Measurements from ENCODE around the gene LCN6.
"Not testable (repeated sequence)": the region's sequence is repeated elsewhere in the genome, so short reads cannot be mapped to it uniquely, and the experiment has no call there.

Gene LCN6

DNA sequence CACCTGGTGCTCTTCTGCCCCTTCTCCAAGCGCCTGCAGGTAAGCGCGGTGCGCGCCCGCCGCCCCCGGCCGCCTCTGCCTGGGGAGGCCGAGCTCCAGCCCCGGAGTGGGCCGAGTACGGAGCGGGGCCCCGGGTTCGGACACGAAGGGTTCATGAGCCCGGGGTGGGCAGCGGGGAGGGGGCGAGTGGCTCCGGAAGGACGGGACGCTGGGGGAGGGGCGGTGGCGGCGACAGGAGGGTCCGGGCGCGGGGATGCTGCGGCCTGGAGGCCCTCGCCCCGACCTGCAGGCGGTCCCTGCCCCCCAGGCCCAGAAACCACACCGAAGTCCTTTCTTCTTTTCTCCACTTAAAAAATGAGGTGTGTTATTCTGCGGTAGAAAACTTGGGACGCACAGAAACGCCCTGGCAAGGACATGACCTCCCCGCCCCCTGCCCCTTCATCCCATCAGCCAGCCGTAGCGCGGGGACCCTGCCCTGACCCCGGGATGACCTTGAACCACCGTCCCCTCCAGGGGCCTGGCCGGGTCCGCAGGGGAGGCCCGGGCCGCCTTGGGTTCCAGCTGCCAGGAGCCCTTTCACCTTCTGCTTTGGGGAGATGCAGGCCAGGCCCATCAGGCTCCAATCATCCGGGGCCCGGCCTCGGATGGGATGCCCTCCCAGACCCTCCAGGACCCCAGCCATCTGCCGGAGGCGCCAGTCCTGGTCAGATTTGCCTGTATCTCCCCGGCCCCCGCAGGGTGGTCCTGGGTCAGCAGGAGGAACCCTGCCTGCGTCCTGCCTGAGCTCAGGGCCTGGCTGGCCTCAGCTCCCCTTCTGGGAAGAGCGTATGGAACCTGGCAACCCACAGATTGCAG, 35.4 kb downstream of the LCN6 start:
- no peak for DNase-seq (ENCODE audit: extremely low read depth, insufficient read length)
- no peak overlapping the region for H3K4me3 ChIP-seq (replicated peaks; ENCODE audit: low read depth, low read length)
- peaks cover 2% of the 10 kb centered on the region for H3K27me3 ChIP-seq (replicated peaks; ENCODE audit: control insufficient read depth, insufficient read depth, low read length)
- H3K36me3 ChIP-seq (ENCODE audit: control insufficient read depth, insufficient read depth, low read length): no peaks in the 10 kb centered on the region
- TF ChIP-seq, protein P1, sequence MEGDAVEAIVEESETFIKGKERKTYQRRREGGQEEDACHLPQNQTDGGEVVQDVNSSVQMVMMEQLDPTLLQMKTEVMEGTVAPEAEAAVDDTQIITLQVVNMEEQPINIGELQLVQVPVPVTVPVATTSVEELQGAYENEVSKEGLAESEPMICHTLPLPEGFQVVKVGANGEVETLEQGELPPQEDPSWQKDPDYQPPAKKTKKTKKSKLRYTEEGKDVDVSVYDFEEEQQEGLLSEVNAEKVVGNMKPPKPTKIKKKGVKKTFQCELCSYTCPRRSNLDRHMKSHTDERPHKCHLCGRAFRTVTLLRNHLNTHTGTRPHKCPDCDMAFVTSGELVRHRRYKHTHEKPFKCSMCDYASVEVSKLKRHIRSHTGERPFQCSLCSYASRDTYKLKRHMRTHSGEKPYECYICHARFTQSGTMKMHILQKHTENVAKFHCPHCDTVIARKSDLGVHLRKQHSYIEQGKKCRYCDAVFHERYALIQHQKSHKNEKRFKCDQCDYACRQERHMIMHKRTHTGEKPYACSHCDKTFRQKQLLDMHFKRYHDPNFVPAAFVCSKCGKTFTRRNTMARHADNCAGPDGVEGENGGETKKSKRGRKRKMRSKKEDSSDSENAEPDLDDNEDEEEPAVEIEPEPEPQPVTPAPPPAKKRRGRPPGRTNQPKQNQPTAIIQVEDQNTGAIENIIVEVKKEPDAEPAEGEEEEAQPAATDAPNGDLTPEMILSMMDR (IDR thresholded peaks at IDR 0.05; ENCODE audit: insufficient read depth, low read length, poor library complexity, severe bottlenecking): no peak

DNA sequence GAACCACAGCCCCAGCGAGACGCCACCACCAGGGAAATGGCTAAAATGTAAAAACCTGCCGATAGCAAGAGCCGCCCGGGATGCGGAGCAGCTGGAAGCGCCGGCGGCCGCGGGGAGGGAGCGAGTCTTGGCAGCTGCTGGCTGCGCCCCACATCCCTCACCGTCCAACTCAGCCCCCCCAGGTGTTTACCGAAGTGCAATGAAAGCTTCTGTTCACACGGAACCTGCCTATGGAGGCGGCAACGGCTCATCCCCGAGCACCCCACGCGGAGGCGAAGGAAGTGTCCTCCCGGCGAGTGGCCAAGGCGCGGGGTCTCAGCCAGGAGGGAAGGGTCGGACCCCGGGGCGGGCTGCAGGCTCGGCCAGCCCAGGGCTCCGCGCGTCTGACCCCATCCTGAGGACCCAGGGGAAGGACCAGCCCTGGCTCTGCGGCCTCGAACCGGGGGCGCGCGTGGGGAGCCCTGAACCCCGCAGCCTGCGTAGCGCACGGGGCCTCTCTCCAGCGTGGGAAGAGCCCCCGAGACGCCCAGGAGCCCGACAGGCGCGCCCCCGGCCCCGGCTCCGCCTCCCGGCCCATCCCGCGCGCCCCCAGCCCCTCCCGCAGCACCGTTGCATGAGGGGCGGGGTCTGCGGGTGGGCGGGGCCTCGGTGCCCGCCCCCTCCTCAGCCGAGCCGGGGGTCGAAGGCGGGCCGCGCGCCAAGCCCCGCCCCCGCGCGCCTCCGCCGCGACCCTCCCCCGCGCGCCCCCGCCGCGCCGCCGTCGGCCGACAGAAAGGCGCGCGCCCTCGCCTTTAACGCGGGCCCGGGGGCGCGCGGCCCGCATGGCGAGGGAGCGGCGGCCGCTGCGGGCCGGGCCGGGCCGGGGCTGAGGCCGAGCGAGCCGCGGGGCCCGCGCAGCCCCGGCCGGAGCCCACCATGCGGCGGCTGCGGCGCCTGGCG, 36.3 kb downstream of the LCN6 start, which contains the start of gene DIPK1B:
Gene DIPK1B, plus strand, starts transcription at position 822 of the 939 bp plus-strand sequence. Its CDS starts 94 bp downstream, at position 916.
- TF ChIP-seq, protein P1 (IDR thresholded peaks at IDR 0.05; ENCODE audit: insufficient read depth, low read length, poor library complexity, severe bottlenecking): no peak
- DNase-seq (ENCODE audit: extremely low read depth, insufficient read length): no peak
- H3K4me3 ChIP-seq (replicated peaks; ENCODE audit: low read depth, low read length): no peak within 1 kb of the TSS

GRCh38 chr9:136711219-136711648, 37.1 kb downstream of the LCN6 start:
- not testable (repeated sequence) for H3K4me3 ChIP-seq (replicated peaks; ENCODE audit: low read depth, low read length); H3K36me3 ChIP-seq (ENCODE audit: control insufficient read depth, insufficient read depth, low read length); DNase-seq (ENCODE audit: extremely low read depth, insufficient read length); H3K27me3 ChIP-seq (replicated peaks; ENCODE audit: control insufficient read depth, insufficient read depth, low read length)

More for the DNA sequence above, 36.3 kb downstream of the LCN6 start, which contains the start of gene DIPK1B:
- Histone ChIP-seq H3K27me3 (replicated peaks; ENCODE audit: control insufficient read depth, insufficient read depth, low read length) (peaks cover 2% of the 10 kb centered on the region), H3K36me3 (ENCODE audit: control insufficient read depth, insufficient read depth, low read length) (no peaks in the 10 kb centered on the region)

DNA sequence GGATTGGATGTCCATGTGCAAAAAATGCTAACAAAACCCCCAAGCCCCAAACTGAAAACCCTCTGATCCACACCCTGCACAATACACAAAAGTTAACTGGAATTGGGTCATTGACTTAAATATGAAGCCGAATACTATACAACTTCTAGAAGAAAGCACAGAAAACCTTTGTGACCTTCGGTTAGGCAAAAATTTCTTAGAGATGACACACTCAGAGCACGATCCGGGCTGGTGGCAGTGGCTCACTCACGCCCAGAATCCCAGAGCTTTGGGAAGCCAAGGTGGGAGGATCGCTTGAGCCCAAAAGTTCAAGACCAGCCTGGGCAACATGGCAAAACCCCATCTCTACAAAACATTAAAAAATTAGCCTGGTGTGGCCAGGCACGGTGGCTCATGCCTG, 37.8 kb downstream of the LCN6 start:
- Histone ChIP-seq H3K36me3 (ENCODE audit: control insufficient read depth, insufficient read depth, low read length) (no peaks in the 10 kb centered on the region), H3K4me3 (replicated peaks; ENCODE audit: low read depth, low read length) (no peak overlapping the region), H3K27me3 (replicated peaks; ENCODE audit: control insufficient read depth, insufficient read depth, low read length) (peaks cover 2% of the 10 kb centered on the region)
- no peak for DNase-seq (ENCODE audit: extremely low read depth, insufficient read length)
- TF ChIP-seq, protein P1 (IDR thresholded peaks at IDR 0.05; ENCODE audit: insufficient read depth, low read length, poor library complexity, severe bottlenecking): no peak

DNA sequence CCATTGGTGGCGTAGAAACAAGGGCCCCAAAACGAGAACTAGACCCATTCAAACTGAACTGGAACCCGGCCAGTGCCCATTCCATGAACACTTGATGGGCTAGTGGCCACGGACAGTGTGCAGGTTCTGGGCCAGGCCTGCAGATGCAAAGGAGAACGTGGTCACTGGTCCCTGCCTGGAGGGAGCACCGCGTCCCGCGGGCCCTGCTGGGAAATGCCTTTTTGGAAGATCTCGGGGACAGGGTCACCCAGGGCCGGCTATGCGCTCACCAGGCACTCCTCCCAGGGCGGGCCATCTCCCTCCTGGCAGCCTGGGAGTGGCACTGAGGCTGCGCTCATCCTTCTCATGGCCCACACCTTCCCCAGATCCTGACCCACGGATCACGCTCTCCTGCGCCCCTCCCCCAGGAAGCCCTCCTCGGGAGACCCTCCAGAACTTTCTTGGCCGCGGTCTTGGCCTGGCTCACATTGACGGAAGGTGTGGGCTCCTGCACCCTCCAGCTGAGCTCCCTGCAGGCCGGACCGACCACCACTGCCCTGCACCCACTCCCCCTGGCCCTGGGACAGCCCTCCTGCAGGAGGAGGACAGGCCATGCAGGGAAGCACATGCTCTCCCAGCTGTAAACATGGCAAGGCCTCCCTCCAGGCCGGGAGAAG, 38.7 kb downstream of the LCN6 start:
- Histone ChIP-seq H3K36me3 (ENCODE audit: control insufficient read depth, insufficient read depth, low read length) (no peaks in the 10 kb centered on the region), H3K4me3 (replicated peaks; ENCODE audit: low read depth, low read length) (no peak overlapping the region), H3K27me3 (replicated peaks; ENCODE audit: control insufficient read depth, insufficient read depth, low read length) (peaks cover 2% of the 10 kb centered on the region)
- DNase-seq (ENCODE audit: extremely low read depth, insufficient read length): no peak
- TF ChIP-seq, protein P1 (IDR thresholded peaks at IDR 0.05; ENCODE audit: insufficient read depth, low read length, poor library complexity, severe bottlenecking): no peak

Data from GM06990 (cell line).